WERI-Rb-1 (cell line): ENCODE data around the gene DPPA4.

Experiments used
- DNase-seq: peaks from one replicate; pipeline ENCODE4 v3.0.0-alpha.2; 2020
- H3K27ac ChIP-seq: fragments of 250-450 bp; sonication (Bioruptor Pico); 2 replicates; pipeline ENCODE4 v1.5.1; 2020; ENCODE audit warnings: mild to moderate bottlenecking, moderate library complexity
- H3K27me3 ChIP-seq: fragments of 250-450 bp; sonication (Bioruptor Pico); 2 replicates; pipeline ENCODE4 v1.5.1; 2021; ENCODE audit warnings: mild to moderate bottlenecking, low read depth, moderate library complexity; ENCODE audit not compliant: insufficient read depth, severe bottlenecking
- H3K36me3 ChIP-seq: fragments of 250-450 bp; sonication (Bioruptor Pico); 2 replicates; pipeline ENCODE4 v1.5.1; 2020; ENCODE audit warnings: mild to moderate bottlenecking, moderate library complexity
- H3K4me3 ChIP-seq: 2 replicates; pipeline ENCODE4 v1.5.1; 2011; ENCODE audit warnings: low read depth, mild to moderate bottlenecking, control low read depth, low read length
- H3K9me3 ChIP-seq: fragments of 250-450 bp; sonication (Bioruptor Pico); 2 replicates; pipeline ENCODE4 v1.5.1; 2021; ENCODE audit warnings: mild to moderate bottlenecking, moderate library complexity; ENCODE audit not compliant: severe bottlenecking
- CTCF ChIP-seq: IDR thresholded peaks from 2 replicates; pipeline ENCODE4 v1.5.1; 2011; ENCODE audit warnings: low read depth, mild to moderate bottlenecking, control low read depth, inconsistent platforms, low read length

Gene DPPA4

GRCh38 chr3:109356442-109357155 lies 19.3 kb upstream of the DPPA4 start:
- DNase-seq = no peak
- no peaks in the 10 kb centered on the region for H3K9me3 ChIP-seq
- no peak for TF ChIP-seq CTCF

DNA sequence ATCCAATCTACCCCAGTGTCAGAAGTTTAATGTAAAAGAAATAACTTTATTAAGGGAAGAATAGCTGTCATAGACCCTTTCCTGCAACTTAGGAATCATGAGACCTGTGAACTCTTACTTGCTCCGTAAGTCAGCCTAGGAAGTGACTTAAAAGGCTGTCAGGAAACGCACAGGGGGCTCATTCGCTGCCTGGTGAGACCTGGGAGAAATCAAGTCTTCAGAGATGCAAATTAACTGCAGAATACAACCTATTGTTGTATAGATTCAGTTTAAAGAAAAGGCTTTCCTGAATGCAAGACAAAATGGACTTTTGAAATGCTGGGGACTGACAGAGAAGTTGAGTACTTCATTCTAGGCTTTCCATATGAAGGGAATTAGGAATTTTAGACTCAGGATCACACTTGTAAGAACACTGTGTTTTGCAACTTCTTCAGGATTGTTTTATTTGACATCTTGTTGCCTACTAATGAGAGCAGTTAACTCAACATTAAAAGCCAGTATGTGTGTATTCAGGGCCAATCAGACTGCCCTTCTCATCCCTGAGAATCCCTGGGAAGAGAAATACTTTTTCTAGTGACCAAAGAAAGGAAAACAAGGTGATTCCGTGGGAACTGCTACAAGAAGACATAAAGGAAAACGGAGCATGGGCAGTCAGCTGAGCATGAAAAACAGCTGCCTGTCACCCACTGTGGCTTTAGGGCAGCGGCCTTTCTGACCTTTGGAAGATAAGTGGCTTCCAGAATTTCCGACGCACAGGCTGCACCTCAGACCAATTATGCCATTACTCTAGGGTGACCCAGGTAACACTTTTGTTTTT lies 18.5 kb upstream of the DPPA4 start:
- Histone ChIP-seq H3K36me3 (no peaks in the 10 kb centered on the region), H3K27me3 (no peaks in the 10 kb centered on the region), H3K9me3 (no peaks in the 10 kb centered on the region), H3K4me3 (no peak overlapping the region), H3K27ac (no peak overlapping the region)
- no peak for TF ChIP-seq CTCF
- DNase-seq = no peak

More at GRCh38 chr3:109356442-109357155, 19.3 kb upstream of the DPPA4 start:
- no peak overlapping the region for H3K4me3 ChIP-seq
- no peak overlapping the region for H3K27ac ChIP-seq
- no peaks in the 10 kb centered on the region for H3K27me3 ChIP-seq
- no peaks in the 10 kb centered on the region for H3K36me3 ChIP-seq

GRCh38 chr3:109353057-109353456 lies 15.7 kb upstream of the DPPA4 start:
- no peak for DNase-seq
- no peak for TF ChIP-seq CTCF
- Histone ChIP-seq H3K9me3 (no peaks in the 10 kb centered on the region), H3K27ac (no peak overlapping the region), H3K27me3 (no peaks in the 10 kb centered on the region), H3K36me3 (no peaks in the 10 kb centered on the region), H3K4me3 (no peak overlapping the region)

DNA sequence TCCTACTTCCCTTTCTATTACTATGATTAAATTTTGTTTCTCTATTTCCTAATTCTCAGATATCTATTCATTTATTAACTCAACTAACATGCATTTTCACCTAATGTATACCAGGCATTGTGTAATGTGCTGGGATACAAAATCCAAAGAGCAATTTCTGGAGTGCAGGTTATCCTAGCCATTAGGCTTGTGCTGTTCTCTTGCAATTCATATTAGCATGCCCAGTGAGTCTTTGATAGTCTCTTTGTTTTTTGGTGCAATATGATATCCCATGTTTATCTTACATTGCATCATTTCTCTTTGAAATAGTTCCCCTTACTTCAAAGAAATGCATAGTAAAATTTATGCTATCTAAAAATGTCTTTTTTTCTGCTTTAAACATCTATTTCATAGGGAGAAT lies 13.9 kb upstream of the DPPA4 start:
- H3K27me3 ChIP-seq = no peaks in the 10 kb centered on the region
- no peak overlapping the region for H3K27ac ChIP-seq
- H3K9me3 ChIP-seq = no peaks in the 10 kb centered on the region
- H3K4me3 ChIP-seq = no peak overlapping the region
- H3K36me3 ChIP-seq = no peaks in the 10 kb centered on the region
- no peak for TF ChIP-seq CTCF
- DNase-seq = no peak

GRCh38 chr3:109346770-109347295 lies 9.5 kb upstream of the DPPA4 start:
- Histone ChIP-seq H3K27ac (no peak overlapping the region), H3K36me3 (no peaks in the 10 kb centered on the region), H3K4me3 (no peak overlapping the region), H3K27me3 (no peaks in the 10 kb centered on the region), H3K9me3 (no peaks in the 10 kb centered on the region)
- TF ChIP-seq CTCF = no peak
- no peak for DNase-seq
